C4-2B (cell line): ENCODE results near the gene SLC35G1.

Experiments
- ZFX ChIP-seq: fragments of 450-650 bp; IDR thresholded peaks from 2 replicates; pipeline ENCODE4 v1.6.1; 2017
- TF ChIP-seq, protein P1 (sequence below): fragments of 450-650 bp; conservative IDR thresholded peaks from 2 replicates; pipeline ENCODE4 v1.5.1; 2017; ENCODE audit warnings: mild to moderate bottlenecking

DNA sequence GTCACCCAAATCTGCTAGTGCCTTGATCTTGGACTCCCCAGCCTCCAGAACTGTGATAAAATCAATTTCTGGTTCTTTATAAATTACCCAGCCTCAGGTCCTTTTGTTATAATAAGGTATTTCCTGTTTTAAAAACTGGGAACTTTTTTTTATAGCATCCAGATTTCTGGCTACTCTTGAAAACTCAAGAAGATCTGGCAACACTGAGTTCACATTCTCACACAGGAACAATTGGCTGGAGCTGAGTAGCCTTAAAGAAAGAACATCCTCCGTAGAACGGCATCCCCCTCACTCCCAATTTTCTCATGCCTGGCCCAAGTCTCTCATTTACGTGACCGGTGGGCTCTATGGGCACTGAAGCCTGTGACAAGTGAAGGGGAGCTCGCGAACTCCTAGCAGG, 47.1 kb downstream of the SLC35G1 start:
- TF ChIP-seq, protein P1, sequence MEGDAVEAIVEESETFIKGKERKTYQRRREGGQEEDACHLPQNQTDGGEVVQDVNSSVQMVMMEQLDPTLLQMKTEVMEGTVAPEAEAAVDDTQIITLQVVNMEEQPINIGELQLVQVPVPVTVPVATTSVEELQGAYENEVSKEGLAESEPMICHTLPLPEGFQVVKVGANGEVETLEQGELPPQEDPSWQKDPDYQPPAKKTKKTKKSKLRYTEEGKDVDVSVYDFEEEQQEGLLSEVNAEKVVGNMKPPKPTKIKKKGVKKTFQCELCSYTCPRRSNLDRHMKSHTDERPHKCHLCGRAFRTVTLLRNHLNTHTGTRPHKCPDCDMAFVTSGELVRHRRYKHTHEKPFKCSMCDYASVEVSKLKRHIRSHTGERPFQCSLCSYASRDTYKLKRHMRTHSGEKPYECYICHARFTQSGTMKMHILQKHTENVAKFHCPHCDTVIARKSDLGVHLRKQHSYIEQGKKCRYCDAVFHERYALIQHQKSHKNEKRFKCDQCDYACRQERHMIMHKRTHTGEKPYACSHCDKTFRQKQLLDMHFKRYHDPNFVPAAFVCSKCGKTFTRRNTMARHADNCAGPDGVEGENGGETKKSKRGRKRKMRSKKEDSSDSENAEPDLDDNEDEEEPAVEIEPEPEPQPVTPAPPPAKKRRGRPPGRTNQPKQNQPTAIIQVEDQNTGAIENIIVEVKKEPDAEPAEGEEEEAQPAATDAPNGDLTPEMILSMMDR: no peak
- no peak for TF ChIP-seq ZFX
